T-cell (primary cell): ENCODE data around the gene CAMK2A. TPM values are rescaled to one million over a fixed set of nuclear protein-coding genes. Genes with fewer than 3 reads are reported as not detected.

Experiments used
- ATAC-seq, 4 experiments: fragments of 200-7000 bp in 3 of 4; fragments of 150-1000 bp in 1 of 4; cut with Tn5 transposase; replicated peaks in 1 of 4; 1 replicate in 3 of 4; 2 replicates in 1 of 4; pipeline ENCODE4 v1.10.0; 2021; ENCODE audit warnings: moderate library complexity in 3 of 4, mild to moderate bottlenecking in 2 of 4, moderate number of reproducible peaks in 1 of 4
- CTCF ChIA-PET, 2 donors: fragments of 300-600 bp; sonication (Branson Sonifier 250); formaldehyde crosslinking; loops; one replicate each; lab custom pipeline; 2022; ENCODE audit warnings: antibody characterized with exemption in 2 of 2; lab: Charles Lee
- POLR2A ChIA-PET, 2 donors: fragments of 300-600 bp; sonication (Branson Sonifier 250); formaldehyde crosslinking; loops; one replicate each; lab custom pipeline; 2022; ENCODE audit warnings: antibody characterized with exemption in 2 of 2; lab: Charles Lee
- DNase-seq, 35 experiments: peaks; one replicate each; pipeline versions ENCODE4 v3.0.0 to v3.0.0-alpha.2; 2013 to 2023
- H3K27ac ChIP-seq: one replicate; pipeline ENCODE4 v1.5.1; 2013; ENCODE audit warnings: low read length
- H3K27me3 ChIP-seq, 2 experiments: replicated peaks in 1 of 2; 1 replicate in 1 of 2; 2 replicates in 1 of 2; pipeline versions ENCODE4 v1.6.1 to v1.7.0; 2013; ENCODE audit warnings: low read length in 1 of 2, mixed read lengths in 1 of 2; ENCODE audit not compliant: control insufficient read depth in 2 of 2, insufficient read depth in 2 of 2; ENCODE audit errors: extremely low read depth in 1 of 2
- H3K36me3 ChIP-seq, 2 donors: 1 replicate in 1 of 2; 2 replicates in 1 of 2; pipeline versions ENCODE4 v1.6.1 to v1.7.0; 2013; ENCODE audit warnings: low read length in 1 of 2; ENCODE audit not compliant: control insufficient read depth in 2 of 2, insufficient read depth in 1 of 2; ENCODE audit errors: extremely low read depth in 1 of 2
- H3K4me1 ChIP-seq, 2 experiments: 1 replicate in 1 of 2; 2 replicates in 1 of 2; pipeline versions ENCODE4 v1.6.1 to v1.7.0; 2013; ENCODE audit warnings: low read length in 2 of 2, mixed read lengths in 1 of 2; ENCODE audit not compliant: insufficient read depth in 2 of 2, control insufficient read depth in 1 of 2; ENCODE audit errors: extremely low read depth in 1 of 2
- H3K4me3 ChIP-seq, 2 donors: 1 replicate in 1 of 2; 2 replicates in 1 of 2; pipeline versions ENCODE4 v1.5.1 to v1.7.0; 2013; ENCODE audit warnings: mild to moderate bottlenecking in 2 of 2, low read length in 1 of 2, moderate library complexity in 1 of 2; ENCODE audit not compliant: control insufficient read depth in 1 of 2; ENCODE audit errors: extremely low read depth in 1 of 2
- H3K9me3 ChIP-seq: 2 replicates; pipeline ENCODE4 v1.7.0; 2013
- H3K27ac Mint-ChIP-seq, 2 donors: one replicate each; pipeline ENCODE4 v1.8.0; 2020 to 2021; ENCODE audit warnings: mild to moderate bottlenecking in 2 of 2, mixed read lengths in 2 of 2
- H3K27me3 Mint-ChIP-seq, 2 donors: one replicate each; pipeline ENCODE4 v1.8.0; 2021 to 2022; ENCODE audit warnings: mixed read lengths in 2 of 2
- H3K36me3 Mint-ChIP-seq: one replicate; pipeline ENCODE4 v1.8.0; 2021; ENCODE audit warnings: mixed read lengths
- H3K4me1 Mint-ChIP-seq, 3 donors: one replicate each; pipeline ENCODE4 v1.8.0; 2020 to 2022; ENCODE audit warnings: mixed read lengths in 3 of 3, mild to moderate bottlenecking in 1 of 3
- H3K4me3 Mint-ChIP-seq, 3 donors: one replicate each; pipeline ENCODE4 v1.8.0; 2020 to 2022; ENCODE audit warnings: mild to moderate bottlenecking in 3 of 3, mixed read lengths in 3 of 3, moderate library complexity in 3 of 3
- H3K9me3 Mint-ChIP-seq, 3 donors: one replicate each; pipeline ENCODE4 v1.8.0; 2020 to 2022; ENCODE audit warnings: mixed read lengths in 3 of 3
- WGBS: methylation state at CpG from one replicate; pipeline ENCODE4 v1.1.5; 2013; ENCODE audit warnings: missing lambda C conversion rate; ENCODE audit not compliant: insufficient coverage; 5-methylcytosine and 5-hydroxymethylcytosine counted together
- total RNA-seq, 35 experiments: library from RNA in 6 of 35; stranded (reverse) in 6 of 35; fragments of 120-200 nt in 1 of 35; gene quantifications; one replicate each; pipeline versions ENCODE4 v1.2.1 to v1.2.4 and lab custom pipeline; 2013 to 2026

CAMK2A gene
- total RNA-seq (not detected), total RNA-seq (lab: John Stamatoyannopoulos, UW) (0 to 0.14 (median 0) reads per million in 29 experiments)
- total RNA-seq (2013): not detected

DNA sequence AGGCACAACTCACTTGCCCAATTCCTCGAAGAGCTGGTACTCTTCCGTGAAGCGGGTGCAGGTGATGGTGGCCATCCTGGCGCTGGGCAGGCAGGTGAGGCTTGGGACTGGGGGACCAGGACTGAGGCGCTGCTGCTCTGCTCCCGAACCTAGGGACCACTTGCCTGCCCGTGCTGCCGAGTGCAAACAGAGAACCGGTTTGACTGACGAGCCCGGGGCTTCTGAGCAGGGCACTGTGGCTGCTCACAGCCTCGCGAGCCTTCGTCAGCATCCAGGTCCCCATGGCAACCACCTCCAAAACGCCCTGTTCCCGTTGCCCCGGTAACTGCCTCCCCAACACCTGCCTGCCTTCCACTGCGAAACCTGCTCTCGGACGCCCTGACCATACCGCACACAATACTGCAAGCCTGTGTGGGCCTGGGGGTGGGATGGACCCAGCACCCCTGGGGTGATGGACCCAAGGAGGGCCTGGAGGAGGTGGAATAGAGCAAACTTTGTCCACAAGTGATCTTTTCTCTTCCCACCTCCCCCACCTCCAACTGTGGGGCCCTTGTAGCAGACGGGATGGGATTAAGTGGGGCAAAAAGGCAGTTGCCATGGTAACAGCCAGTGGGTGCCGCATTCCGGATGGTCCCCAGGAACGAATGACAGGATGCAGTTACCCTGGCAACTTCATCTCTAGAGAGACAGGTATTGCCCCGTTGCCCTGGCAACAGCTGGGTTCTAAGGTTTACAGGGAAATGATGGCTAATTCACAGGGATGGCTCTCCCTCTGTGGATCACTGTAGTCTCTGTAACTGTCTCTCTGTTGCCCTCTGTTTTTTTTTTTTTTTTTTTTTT is at the start of gene CAMK2A:
TSS of gene CAMK2A (minus strand) at position 223 of the 840 bp plus-strand sequence. CDS start at position 75, 148 bp downstream.
- Histone ChIP-seq H3K9me3 (no peaks in the 10 kb centered on the region), H3K27ac (no peak within 1 kb of the TSS), H3K4me1 (no peaks in the 10 kb centered on the region), H3K4me3 (no peak within 1 kb of the TSS), H3K27me3 (peaks cover 0 to 28% of the 10 kb centered on the region in 2 experiments), H3K36me3 (no peaks in the 10 kb centered on the region)
- no peak for ATAC-seq
- H3K9me3 Mint-ChIP-seq: no peaks in the 10 kb centered on the region
- ChIA-PET CTCF (no interaction called here), POLR2A (no interaction called here)
- no peak within 1 kb of the TSS for H3K4me3 Mint-ChIP-seq
- H3K36me3 Mint-ChIP-seq: no peaks in the 10 kb centered on the region
- no peaks in the 10 kb centered on the region for H3K4me1 Mint-ChIP-seq
- peaks cover 4 to 11% of the 10 kb centered on the region in 2 donors for H3K27me3 Mint-ChIP-seq
- H3K27ac Mint-ChIP-seq: no peak within 1 kb of the TSS
- DNase-seq: no peak
- 53% methylated on average over 15 of the region's 26 CpGs for WGBS

- no peak overlapping the region for H3K27ac ChIP-seq
- H3K36me3 ChIP-seq: no peaks in the 10 kb centered on the region
- 46% methylated on average over 4 of the region's 5 CpGs for WGBS
- no peaks in the 10 kb centered on the region for H3K9me3 Mint-ChIP-seq
- no peak overlapping the region for H3K27ac Mint-ChIP-seq
- H3K9me3 ChIP-seq: no peaks in the 10 kb centered on the region
- DNase-seq: no peak
- H3K4me3 Mint-ChIP-seq: no peak overlapping the region
- H3K4me1 ChIP-seq: peaks cover 0 to 3% of the 10 kb centered on the region in 2 experiments
- H3K4me1 Mint-ChIP-seq: peaks cover 0 to 6% (median 4%) of the 10 kb centered on the region in 3 donors
- H3K27me3 ChIP-seq: peaks cover 0 to 3% of the 10 kb centered on the region in 2 experiments
- ChIA-PET POLR2A (no interaction called here), CTCF (no interaction called here)
- H3K36me3 Mint-ChIP-seq: no peaks in the 10 kb centered on the region
- H3K4me3 ChIP-seq: no peak overlapping the region
- ATAC-seq: no peak
- H3K27me3 Mint-ChIP-seq: peaks cover 0 to 4% of the 10 kb centered on the region in 2 donors
These were observed 49.6 kb upstream of the CAMK2A start for GRCh38 chr5:150339165-150339564.

GRCh38 chr5:150338546-150338945 is 49.0 kb upstream of the CAMK2A start:
- WGBS: 95% methylated on average over 11 of the region's 11 CpGs
- no peaks in the 10 kb centered on the region for H3K27me3 ChIP-seq
- Mint-ChIP-seq H3K4me3 (no peak overlapping the region), H3K27ac (no peak overlapping the region), H3K27me3 (peaks cover 0 to 4% of the 10 kb centered on the region in 2 donors), H3K9me3 (no peaks in the 10 kb centered on the region), H3K36me3 (no peaks in the 10 kb centered on the region), H3K4me1 (peaks cover 0 to 6% (median 4%) of the 10 kb centered on the region in 3 donors)
- ChIA-PET CTCF (no interaction called here), POLR2A (no interaction called here)
- H3K36me3 ChIP-seq: no peaks in the 10 kb centered on the region
- H3K9me3 ChIP-seq: no peaks in the 10 kb centered on the region
- ATAC-seq (no peak), DNase-seq (no peak)
- H3K4me3 ChIP-seq: no peak overlapping the region
- no peak overlapping the region for H3K27ac ChIP-seq
- peaks cover 0 to 3% of the 10 kb centered on the region in 2 experiments for H3K4me1 ChIP-seq

GRCh38 chr5:150335778-150336177 is 46.2 kb upstream of the CAMK2A start:
- H3K36me3 ChIP-seq: no peaks in the 10 kb centered on the region
- Mint-ChIP-seq H3K4me3 (no peak overlapping the region), H3K27me3 (peaks cover 0 to 4% of the 10 kb centered on the region in 2 donors), H3K27ac (no peak overlapping the region), H3K4me1 (no peaks in the 10 kb centered on the region), H3K36me3 (no peaks in the 10 kb centered on the region), H3K9me3 (no peaks in the 10 kb centered on the region)
- CTCF ChIA-PET: interaction anchor here in 1 of 2 donors (0.7 kb wide), 1 partner anchor 16 kb away, joined by 3 read pairs; no protein-coding TSS in a partner anchor
- no peaks in the 10 kb centered on the region for H3K27me3 ChIP-seq
- H3K9me3 ChIP-seq: no peaks in the 10 kb centered on the region
- DNase-seq (no peak), ATAC-seq (no peak)
- no peak overlapping the region for H3K4me3 ChIP-seq
- POLR2A ChIA-PET: no interaction called here
- no peaks in the 10 kb centered on the region for H3K4me1 ChIP-seq
- no peak overlapping the region for H3K27ac ChIP-seq
- 43% methylated on average over 1 of the region's 4 CpGs for WGBS

DNA sequence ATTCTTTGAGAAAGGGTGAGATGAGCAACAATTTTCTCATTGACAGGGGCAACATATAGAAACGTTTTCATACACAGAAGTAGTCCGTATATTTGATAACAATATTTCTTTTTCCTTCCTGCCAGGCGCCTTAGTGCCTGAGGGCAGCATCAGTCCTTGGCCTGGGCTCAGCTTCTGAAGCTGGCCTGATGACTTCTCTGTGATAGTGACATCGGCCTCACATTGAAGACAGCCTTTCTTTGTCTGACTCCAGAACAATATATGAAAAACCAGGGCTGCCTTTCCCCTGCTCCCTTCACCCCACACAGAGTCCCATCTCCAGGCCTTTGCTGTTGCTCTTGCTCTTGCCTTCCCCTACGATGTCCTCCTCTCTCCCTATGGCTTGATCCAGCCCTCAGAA is 43.8 kb upstream of the CAMK2A start:
- Mint-ChIP-seq H3K4me1 (no peaks in the 10 kb centered on the region), H3K36me3 (no peaks in the 10 kb centered on the region)

GRCh38 chr5:150329881-150330876 is 40.6 kb upstream of the CAMK2A start:
- H3K27me3 ChIP-seq: peaks cover 0 to 24% of the 10 kb centered on the region in 2 experiments
- H3K27ac ChIP-seq: no peak overlapping the region
- H3K9me3 Mint-ChIP-seq: no peaks in the 10 kb centered on the region
- no peak overlapping the region for H3K27ac Mint-ChIP-seq
- H3K36me3 ChIP-seq: no peaks in the 10 kb centered on the region
- H3K36me3 Mint-ChIP-seq: no peaks in the 10 kb centered on the region
- no peaks in the 10 kb centered on the region for H3K4me1 ChIP-seq
- POLR2A ChIA-PET: no interaction called here
- no peak overlapping the region for H3K4me3 Mint-ChIP-seq
- WGBS: 76% methylated on average over 6 of the region's 17 CpGs
- CTCF ChIA-PET: no interaction called here
- peaks cover under 1 to 3% of the 10 kb centered on the region in 2 donors for H3K27me3 Mint-ChIP-seq
- H3K4me1 Mint-ChIP-seq: no peaks in the 10 kb centered on the region
- ATAC-seq (no peak), DNase-seq (no peak)
- H3K4me3 ChIP-seq: no peak overlapping the region
- no peaks in the 10 kb centered on the region for H3K9me3 ChIP-seq

More for the DNA sequence above, 43.8 kb upstream of the CAMK2A start:
- DNase-seq: no peak
- H3K36me3 ChIP-seq: no peaks in the 10 kb centered on the region
- H3K9me3 Mint-ChIP-seq: no peaks in the 10 kb centered on the region
- H3K27me3 Mint-ChIP-seq: peaks cover 0 to 4% of the 10 kb centered on the region in 2 donors
- H3K4me3 ChIP-seq: no peak overlapping the region
- H3K27ac ChIP-seq: no peak overlapping the region
- POLR2A ChIA-PET: interaction anchor here in 1 of 2 donors (0.5 kb wide), 1 partner anchor 350 kb away, joined by 5 read pairs; no protein-coding TSS in a partner anchor
- no peak overlapping the region for H3K4me3 Mint-ChIP-seq
- peaks cover 0 to 9% of the 10 kb centered on the region in 2 experiments for H3K27me3 ChIP-seq
- no peak for ATAC-seq
- 90% methylated on average over 5 of the region's 5 CpGs for WGBS
- no peaks in the 10 kb centered on the region for H3K9me3 ChIP-seq
- CTCF ChIA-PET: no interaction called here
- no peak overlapping the region for H3K27ac Mint-ChIP-seq
- no peaks in the 10 kb centered on the region for H3K4me1 ChIP-seq
